DND-41 (cell line): ENCODE measurements around the gene ACTL8.

ENCODE experiments used
- ATAC-seq: fragments of 200-7000 bp; cut with Tn5 transposase; 3 replicates; pipeline ENCODE4 v1.9.1; 2021; ENCODE audit warnings: low read depth; ENCODE audit not compliant: insufficient read depth
- DNase-seq: peaks from one replicate; pipeline ENCODE4 v3.0.0-alpha.2; 2020
- H2AFZ ChIP-seq: 2 replicates; pipeline ENCODE4 v1.6.0; 2012; ENCODE audit warnings: low read depth, low read length
- H3K27ac ChIP-seq: 2 replicates; pipeline ENCODE4 v1.5.1; 2012; ENCODE audit warnings: low read length, inconsistent platforms
- H3K27me3 ChIP-seq: fragments of 200-600 bp; sonication (generic); 2 replicates; pipeline ENCODE4 v1.6.0; 2012; ENCODE audit warnings: low read length, mild to moderate bottlenecking, inconsistent platforms; ENCODE audit not compliant: insufficient read depth, poor library complexity
- H3K36me3 ChIP-seq: 2 replicates; pipeline ENCODE4 v1.5.1; 2012; ENCODE audit warnings: low read length, inconsistent platforms; ENCODE audit not compliant: insufficient read depth
- H3K4me1 ChIP-seq: 2 replicates; pipeline ENCODE4 v1.5.1; 2012; ENCODE audit warnings: mild to moderate bottlenecking, low read length; ENCODE audit not compliant: insufficient read depth
- H3K4me2 ChIP-seq: 2 replicates; pipeline ENCODE4 v1.6.0; 2012; ENCODE audit warnings: mild to moderate bottlenecking, moderate library complexity, low read length, inconsistent platforms; ENCODE audit not compliant: insufficient read depth
- H3K4me3 ChIP-seq, 2 experiments: fragments of 200-600 bp in 1 of 2; shearing (Covaris generic) in 1 of 2; 2 replicates each; pipeline ENCODE4 v1.5.1; 2012 to 2016; ENCODE audit warnings: inconsistent platforms in 2 of 2, low read length in 2 of 2, mild to moderate bottlenecking in 2 of 2, low read depth in 1 of 2, moderate library complexity in 1 of 2
- H3K79me2 ChIP-seq: 2 replicates; pipeline ENCODE4 v1.6.0; 2012; ENCODE audit warnings: low read length, inconsistent platforms; ENCODE audit not compliant: insufficient read depth
- H3K9ac ChIP-seq: 2 replicates; pipeline ENCODE4 v1.6.0; 2012; ENCODE audit warnings: low read depth, mild to moderate bottlenecking, inconsistent platforms, low read length, moderate library complexity
- H3K9me3 ChIP-seq: 2 replicates; pipeline ENCODE4 v1.5.1; 2012; ENCODE audit warnings: low read length, moderate library complexity, mild to moderate bottlenecking, inconsistent platforms; ENCODE audit not compliant: insufficient read depth, severe bottlenecking
- H4K20me1 ChIP-seq: 2 replicates; pipeline ENCODE4 v1.6.0; 2012; ENCODE audit warnings: low read length; ENCODE audit not compliant: insufficient read depth
- CTCF ChIP-seq: IDR thresholded peaks from 2 replicates; pipeline ENCODE4 v1.5.1; 2012; ENCODE audit warnings: borderline replicate concordance, low read length, moderate library complexity, mild to moderate bottlenecking; ENCODE audit not compliant: poor library complexity, severe bottlenecking; ENCODE audit errors: extremely low read depth
- EZH2 ChIP-seq: IDR thresholded peaks from 3 replicates; pipeline ENCODE4 v1.6.1; 2012; ENCODE audit warnings: borderline replicate concordance, low read depth, mild to moderate bottlenecking, moderate library complexity, low read length, inconsistent platforms; ENCODE audit not compliant: severe bottlenecking

ACTL8 gene

GRCh38 chr1:17798011-17798410 is 42.9 kb downstream of the ACTL8 start:
- Histone ChIP-seq H3K36me3 (no peaks in the 10 kb centered on the region), H3K4me3 (no peak overlapping the region), H2AFZ (no peak overlapping the region), H3K27me3 (peaks cover 3% of the 10 kb centered on the region), H4K20me1 (no peaks in the 10 kb centered on the region; the same call in 1 of the 2 replicates), H3K4me1 (no peaks in the 10 kb centered on the region), H3K9me3 (no peaks in the 10 kb centered on the region), H3K4me2 (no peak overlapping the region), H3K27ac (no peak overlapping the region), H3K79me2 (no peaks in the 10 kb centered on the region), H3K9ac (no peak overlapping the region)
- TF ChIP-seq EZH2 (no peak), CTCF (no peak)
- ATAC-seq: no peak
- DNase-seq: no peak

- TF ChIP-seq CTCF (no peak), EZH2 (no peak)
- Histone ChIP-seq H3K27ac (no peak overlapping the region), H3K9ac (no peak overlapping the region), H4K20me1 (no peaks in the 10 kb centered on the region; the same call in 1 of the 2 replicates), H3K4me1 (no peaks in the 10 kb centered on the region), H3K9me3 (no peaks in the 10 kb centered on the region), H3K79me2 (no peaks in the 10 kb centered on the region), H3K27me3 (peaks cover 3% of the 10 kb centered on the region), H3K36me3 (no peaks in the 10 kb centered on the region), H2AFZ (no peak overlapping the region), H3K4me3 (no peak overlapping the region), H3K4me2 (no peak overlapping the region)
- ATAC-seq: no peak
- DNase-seq: no peak
Measured at GRCh38 chr1:17798799-17799382, 43.8 kb downstream of the ACTL8 start.

GRCh38 chr1:17799642-17800041 is 44.5 kb downstream of the ACTL8 start:
- H3K4me1 ChIP-seq: no peaks in the 10 kb centered on the region
- H2AFZ ChIP-seq: no peak overlapping the region
- no peak overlapping the region for H3K9ac ChIP-seq
- no peak overlapping the region for H3K4me2 ChIP-seq
- no peak for DNase-seq
- H3K27me3 ChIP-seq: peaks cover 3% of the 10 kb centered on the region
- H3K36me3 ChIP-seq: no peaks in the 10 kb centered on the region
- H3K9me3 ChIP-seq: no peaks in the 10 kb centered on the region
- no peak for ATAC-seq
- TF ChIP-seq EZH2: no peak
- TF ChIP-seq CTCF: no peak
- no peak overlapping the region for H3K4me3 ChIP-seq
- H3K79me2 ChIP-seq: no peaks in the 10 kb centered on the region
- no peak overlapping the region for H3K27ac ChIP-seq
- no peaks in the 10 kb centered on the region; the same call in 1 of the 2 replicates for H4K20me1 ChIP-seq

GRCh38 chr1:17802164-17802563 is 47.0 kb downstream of the ACTL8 start:
- Histone ChIP-seq H3K4me2 (no peak overlapping the region), H3K4me3 (no peak overlapping the region), H3K9ac (no peak overlapping the region), H3K27ac (no peak overlapping the region), H2AFZ (no peak overlapping the region), H3K79me2 (no peaks in the 10 kb centered on the region), H3K36me3 (no peaks in the 10 kb centered on the region), H4K20me1 (no peaks in the 10 kb centered on the region; the same call in 1 of the 2 replicates), H3K4me1 (no peaks in the 10 kb centered on the region), H3K27me3 (peaks cover 3% of the 10 kb centered on the region), H3K9me3 (no peaks in the 10 kb centered on the region)
- DNase-seq (no peak), ATAC-seq (no peak)
- TF ChIP-seq EZH2 (no peak), CTCF (no peak)
